Measurements from ENCODE around the gene XPNPEP3.

- TF ChIP-seq CTCF (conservative IDR thresholded peaks at IDR 0.05; ENCODE audit: low read depth, low read length) = no peak
- no peak for TF ChIP-seq POLR2A (IDR thresholded peaks at IDR 0.05; ENCODE audit: low read depth, low read length)
- TF ChIP-seq ELK1 (IDR thresholded peaks at IDR 0.05; ENCODE audit: borderline replicate concordance, low read depth, low read length) = no peak
- no peak for TF ChIP-seq USF2 (IDR thresholded peaks at IDR 0.05; ENCODE audit: low read depth, low read length)
- TF ChIP-seq BHLHE40 (IDR thresholded peaks at IDR 0.05; ENCODE audit: low read depth, low read length) = no peak
- no peak for TF ChIP-seq CEBPB (IDR thresholded peaks at IDR 0.05; ENCODE audit: low read depth, low read length)
- no peak for TF ChIP-seq RAD21 (IDR thresholded peaks at IDR 0.05; ENCODE audit: low read length)
- TF ChIP-seq MAFK (IDR thresholded peaks at IDR 0.05; ENCODE audit: low read depth, low read length) = no peak
- no peak for TF ChIP-seq MAZ (IDR thresholded peaks at IDR 0.05; ENCODE audit: borderline replicate concordance, low read depth, low read length)
- TF ChIP-seq NFE2L2 (IDR thresholded peaks at IDR 0.05; ENCODE audit: low read depth, low read length) = no peak
- no peak for TF ChIP-seq RFX5 (IDR thresholded peaks at IDR 0.05; ENCODE audit: low read depth, low read length)
These were observed 54.8 kb downstream of the XPNPEP3 start for GRCh38 chr22:40911772-40912171.
